Natural killer cell (primary cell): ENCODE data around the gene SPINDOC. TPM values are rescaled to one million over a fixed set of nuclear protein-coding genes. Genes with fewer than 3 reads are reported as not detected.
"Not testable (repeated sequence)": the region's sequence is repeated elsewhere in the genome, so short reads cannot be mapped to it uniquely, and the experiment has no call there.

Experiments
- ATAC-seq, 3 donors: fragments of 150-1000 bp in 2 of 3; fragments of 200-7000 bp in 1 of 3; cut with Tn5 transposase; 1 replicate in 1 of 3; 2 replicates in 2 of 3; pipeline ENCODE4 v1.10.0; 2021; ENCODE audit warnings: mild to moderate bottlenecking in 2 of 3, moderate library complexity in 2 of 3
- DNase-seq, 2 donors: peaks; one replicate each; pipeline versions ENCODE4 v3.0.0 to v3.0.0-alpha.2; 2013 to 2021; ENCODE audit warnings: mixed read lengths in 1 of 2
- H3K27ac ChIP-seq: one replicate; pipeline ENCODE4 v1.5.1; 2013; ENCODE audit warnings: mild to moderate bottlenecking, low read length
- H3K27me3 ChIP-seq: one replicate; pipeline ENCODE4 v1.6.1; 2013; ENCODE audit warnings: low read length; ENCODE audit not compliant: control insufficient read depth, insufficient read depth
- H3K36me3 ChIP-seq: one replicate; pipeline ENCODE4 v1.6.1; 2013; ENCODE audit warnings: low read length; ENCODE audit not compliant: control insufficient read depth, insufficient read depth
- H3K4me1 ChIP-seq: one replicate; pipeline ENCODE4 v1.6.1; 2013; ENCODE audit warnings: low read length; ENCODE audit not compliant: control insufficient read depth, insufficient read depth
- H3K4me3 ChIP-seq: one replicate; pipeline ENCODE4 v1.5.1; 2013; ENCODE audit warnings: low read length
- H3K9me3 ChIP-seq: one replicate; pipeline ENCODE4 v1.6.1; 2013; ENCODE audit warnings: low read length; ENCODE audit not compliant: control insufficient read depth, insufficient read depth
- H3K27ac Mint-ChIP-seq, 2 donors: one replicate each; pipeline ENCODE4 v1.8.0; 2022; ENCODE audit warnings: mild to moderate bottlenecking in 2 of 2, mixed read lengths in 2 of 2, moderate library complexity in 1 of 2
- H3K27me3 Mint-ChIP-seq, 2 donors: one replicate each; pipeline ENCODE4 v1.8.0; 2022; ENCODE audit warnings: low read depth in 2 of 2, mixed read lengths in 2 of 2
- H3K36me3 Mint-ChIP-seq: one replicate; pipeline ENCODE4 v1.8.0; 2022; ENCODE audit warnings: mixed read lengths
- H3K4me1 Mint-ChIP-seq, 2 donors: one replicate each; pipeline ENCODE4 v1.8.0; 2022; ENCODE audit warnings: mixed read lengths in 2 of 2
- H3K4me3 Mint-ChIP-seq: one replicate; pipeline ENCODE4 v1.8.0; 2022; ENCODE audit warnings: mild to moderate bottlenecking, moderate library complexity, mixed read lengths
- H3K9me3 Mint-ChIP-seq, 2 donors: one replicate each; pipeline ENCODE4 v1.8.0; 2022; ENCODE audit warnings: mixed read lengths in 2 of 2
- CTCF ChIP-seq: fragments of 200-600 bp; IDR thresholded peaks from one replicate; pipeline ENCODE4 v1.8.0; 2022; ENCODE audit warnings: antibody characterized with exemption
- WGBS: methylation state at CpG from one replicate; pipeline ENCODE4 v1.1.7; 2013; ENCODE audit warnings: missing lambda C conversion rate; ENCODE audit not compliant: insufficient coverage; 5-methylcytosine and 5-hydroxymethylcytosine counted together
- intact Hi-C: fragments of 100-400 bp; cut with micrococcal nuclease; formaldehyde crosslinking; loops from one replicate; pipeline ENCODE4 v1.14.2; 2022
- total RNA-seq, 4 donors: library from RNA; stranded (reverse); fragments of 120-200 nt in 1 of 4; gene quantifications; one replicate each; pipeline versions ENCODE4 v1.2.3 to v1.2.4, GENCODE V29; 2013 to 2022

Gene SPINDOC
- total RNA-seq, 3 donors from 2014 or later (not counting 1 experiment from before 2014, with no cell fraction given) = 15.6 to 25.3 (median 21.1) TPM

- Mint-ChIP-seq H3K27me3 (no peaks in the 10 kb centered on the region), H3K4me1 (peaks cover 47 to 48% of the 10 kb centered on the region in 2 donors), H3K4me3 (no peak overlapping the region), H3K9me3 (no peaks in the 10 kb centered on the region), H3K27ac (peak overlapping the region; percentile 72 to 76), H3K36me3 (no peaks in the 10 kb centered on the region)
- Histone ChIP-seq H3K9me3 (no peaks in the 10 kb centered on the region), H3K4me1 (peaks cover 45% of the 10 kb centered on the region), H3K4me3 (no peak overlapping the region), H3K27me3 (no peaks in the 10 kb centered on the region), H3K36me3 (peaks cover 18% of the 10 kb centered on the region), H3K27ac (no peak overlapping the region)
- 86% methylated on average over 11 of the region's 11 CpGs for WGBS
- peak in 1 of 3 donors; percentile 71 for ATAC-seq
- intact Hi-C loops = no loop called here
- no peak for TF ChIP-seq CTCF
- DNase-seq = no peak
Measured at GRCh38 chr11:63858628-63859550, 45.6 kb downstream of the SPINDOC start.

DNA sequence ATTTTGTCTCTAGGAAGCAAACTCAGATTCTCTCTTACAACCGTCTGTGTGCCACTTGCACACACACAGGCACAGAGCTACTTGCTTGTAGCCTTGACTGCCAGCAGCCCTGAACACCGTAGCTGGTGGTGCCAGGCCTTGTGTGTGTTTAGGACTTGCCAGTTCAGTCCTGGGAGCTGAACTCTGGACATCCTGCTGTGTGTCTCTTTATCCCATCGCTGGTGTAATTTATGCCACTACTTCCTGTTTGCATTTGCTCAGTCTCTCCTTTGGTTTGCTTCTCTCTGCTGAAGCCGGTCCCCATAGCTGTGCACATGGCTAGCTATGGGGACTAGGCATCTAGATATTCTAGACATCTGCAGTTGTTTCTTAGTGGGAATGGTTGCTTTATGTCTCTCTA, 49.7 kb downstream of the SPINDOC start:
- H3K27ac ChIP-seq = peak overlapping the region; percentile 44
- H3K4me3 ChIP-seq = no peak overlapping the region
- Mint-ChIP-seq H3K36me3 (no peaks in the 10 kb centered on the region), H3K27me3 (no peaks in the 10 kb centered on the region), H3K9me3 (no peaks in the 10 kb centered on the region), H3K27ac (peak overlapping the region; percentile 75 to 91), H3K4me1 (peaks cover 50 to 52% of the 10 kb centered on the region in 2 donors), H3K4me3 (no peak overlapping the region)
- no peaks in the 10 kb centered on the region for H3K9me3 ChIP-seq
- H3K27me3 ChIP-seq = no peaks in the 10 kb centered on the region
- 28% methylated on average over 4 of the region's 4 CpGs for WGBS
- peaks cover 50% of the 10 kb centered on the region for H3K4me1 ChIP-seq
- H3K36me3 ChIP-seq = peaks cover 18% of the 10 kb centered on the region
- TF ChIP-seq CTCF = no peak
- ATAC-seq (no peak), DNase-seq (peak in 1 of 2 donors; percentile 49)
- intact Hi-C loops = no loop called here

GRCh38 chr11:63863620-63864019, 50.4 kb downstream of the SPINDOC start:
- H3K4me3 Mint-ChIP-seq, DNase-seq, intact Hi-C loops, H3K27me3 Mint-ChIP-seq, H3K36me3 Mint-ChIP-seq, H3K9me3 Mint-ChIP-seq, ATAC-seq, H3K27me3 ChIP-seq, H3K9me3 ChIP-seq, H3K4me3 ChIP-seq, H3K27ac ChIP-seq: not testable (repeated sequence)
- Mint-ChIP-seq H3K4me1 (peaks cover 56% of the 10 kb centered on the region in 2 donors), H3K27ac (peak overlapping the region in 1 of 2 donors; percentile 91)
- WGBS = 86% methylated on average over 5 of the region's 6 CpGs
- Histone ChIP-seq H3K4me1 (peaks cover 53% of the 10 kb centered on the region), H3K36me3 (peaks cover 20% of the 10 kb centered on the region)

DNA sequence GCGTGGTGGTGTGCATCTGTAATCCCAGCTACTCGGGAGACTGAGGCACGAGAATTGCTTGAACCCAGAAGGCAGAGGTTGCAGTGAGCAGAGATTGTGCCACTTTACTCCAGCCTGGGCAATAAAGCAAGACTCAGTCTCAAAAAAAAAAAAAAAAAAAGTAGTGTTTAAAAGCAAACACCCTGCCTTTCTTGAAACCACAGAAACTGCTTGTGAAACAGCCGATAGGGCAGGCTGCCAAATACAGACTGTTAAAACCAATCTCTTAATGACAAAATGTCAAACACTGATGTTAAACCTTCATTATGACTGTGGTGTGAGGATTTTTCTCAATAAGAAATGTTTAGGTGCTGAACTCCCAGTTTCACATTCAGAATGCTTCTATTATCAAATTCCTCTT, 53.0 kb downstream of the SPINDOC start:
- Mint-ChIP-seq H3K27ac (peak overlapping the region; percentile 81 to 87), H3K36me3 (no peaks in the 10 kb centered on the region), H3K4me3 (peak overlapping the region; percentile 81), H3K9me3 (no peaks in the 10 kb centered on the region), H3K27me3 (no peaks in the 10 kb centered on the region), H3K4me1 (peaks cover 75 to 78% of the 10 kb centered on the region in 2 donors)
- H3K36me3 ChIP-seq = peaks cover 17% of the 10 kb centered on the region
- H3K9me3 ChIP-seq = no peaks in the 10 kb centered on the region
- intact Hi-C loops = loop anchor here (1.0 to 5.0 kb wide), 3 partner anchors 13 to 71 kb away; partner anchors contain the start of gene NAA40
- peak overlapping the region; percentile 79 for H3K27ac ChIP-seq
- peak; percentile 86 to 93 (median 90) for ATAC-seq
- H3K27me3 ChIP-seq = no peaks in the 10 kb centered on the region
- DNase-seq = peak; percentile 60 to 90
- H3K4me3 ChIP-seq = no peak overlapping the region
- H3K4me1 ChIP-seq = peaks cover 79% of the 10 kb centered on the region
- WGBS = 13% methylated on average over 4 of the region's 4 CpGs
- TF ChIP-seq CTCF = no peak
